Keratinocyte (primary cell): ENCODE data around the gene RETREG1. TPM values are rescaled to one million over a fixed set of nuclear protein-coding genes. Genes with fewer than 3 reads are reported as not detected.

Source experiments
- DNase-seq: peaks from one replicate; pipeline ENCODE4 v3.0.0-alpha.2; 2011; ENCODE audit warnings: low read depth, missing footprints, low spot score
- FAIRE-seq: peaks from 2 replicates; lab custom pipeline; 2011; peaks lifted over from hg19 to GRCh38; lab: Jason Lieb, UNC
- H2AFZ ChIP-seq: 2 replicates; pipeline ENCODE4 v1.6.0; 2012; ENCODE audit warnings: low read length, control low read depth, inconsistent platforms; ENCODE audit not compliant: control insufficient read depth
- H3K27ac ChIP-seq: 2 replicates; pipeline ENCODE4 v1.5.1; 2011; ENCODE audit warnings: low read length; ENCODE audit not compliant: control insufficient read depth, insufficient read depth
- H3K27me3 ChIP-seq: 3 replicates; pipeline ENCODE4 v1.6.0; 2011; ENCODE audit warnings: low read length; ENCODE audit not compliant: control insufficient read depth, insufficient read depth; ENCODE audit errors: extremely low read depth
- H3K36me3 ChIP-seq, 2 experiments: 2 replicates in 1 of 2; 3 replicates in 1 of 2; pipeline ENCODE4 v1.5.1; 2011; ENCODE audit warnings: low read length in 2 of 2, mild to moderate bottlenecking in 1 of 2; ENCODE audit not compliant: control insufficient read depth in 2 of 2, insufficient read depth in 2 of 2; ENCODE audit errors: extremely low read depth in 1 of 2
- H3K4me1 ChIP-seq: 3 replicates; pipeline ENCODE4 v1.5.1; 2011; ENCODE audit warnings: low read length; ENCODE audit not compliant: control insufficient read depth, insufficient read depth; ENCODE audit errors: extremely low read depth
- H3K4me2 ChIP-seq: 3 replicates; pipeline ENCODE4 v1.6.0; 2011; ENCODE audit warnings: low read depth, low read length; ENCODE audit not compliant: control insufficient read depth, insufficient read depth; ENCODE audit errors: extremely low read depth
- H3K4me3 ChIP-seq, 3 experiments: fragments of 200-600 bp in 1 of 3; sonication (generic) in 1 of 3; 2 replicates in 2 of 3; 3 replicates in 1 of 3; pipeline ENCODE4 v1.5.1; 2011 to 2016; ENCODE audit warnings: low read length in 3 of 3, mild to moderate bottlenecking in 3 of 3, control low read depth in 2 of 3, inconsistent platforms in 1 of 3, low read depth in 1 of 3, mixed read lengths in 1 of 3, mixed run types in 1 of 3, moderate library complexity in 1 of 3; ENCODE audit not compliant: control insufficient read depth in 2 of 3, insufficient read depth in 2 of 3; ENCODE audit errors: extremely low read depth in 1 of 3
- H3K79me2 ChIP-seq: 2 replicates; pipeline ENCODE4 v1.6.0; 2012; ENCODE audit warnings: low read length; ENCODE audit not compliant: control insufficient read depth, insufficient read depth
- H3K9ac ChIP-seq: 3 replicates; pipeline ENCODE4 v1.6.0; 2011; ENCODE audit warnings: low read length; ENCODE audit not compliant: control insufficient read depth, insufficient read depth; ENCODE audit errors: extremely low read depth
- H3K9me1 ChIP-seq: 3 replicates; pipeline ENCODE4 v1.6.0; 2011; ENCODE audit warnings: low read length; ENCODE audit not compliant: control insufficient read depth, insufficient read depth; ENCODE audit errors: extremely low read depth
- H3K9me3 ChIP-seq: 2 replicates; pipeline ENCODE4 v1.5.1; 2012; ENCODE audit warnings: low read depth, low read length; ENCODE audit not compliant: control insufficient read depth
- H4K20me1 ChIP-seq: 3 replicates; pipeline ENCODE4 v1.6.0; 2011; ENCODE audit warnings: low read length; ENCODE audit not compliant: control insufficient read depth, insufficient read depth; ENCODE audit errors: extremely low read depth
- CTCF ChIP-seq, 3 experiments: IDR thresholded peaks in 1 of 3; conservative IDR thresholded peaks in 1 of 3; optimal IDR thresholded peaks in 1 of 3; 2 replicates in 2 of 3; 3 replicates in 1 of 3; pipeline versions ENCODE3 to v1.5.1; 2011; ENCODE audit warnings: low read length in 3 of 3, mild to moderate bottlenecking in 3 of 3, moderate library complexity in 2 of 3, control low read depth in 1 of 3, inconsistent platforms in 1 of 3; ENCODE audit not compliant: insufficient read depth in 2 of 3; ENCODE audit errors: extremely low read depth in 1 of 3
- EZH2 ChIP-seq: IDR thresholded peaks from one replicate; pipeline ENCODE4 v1.6.1; 2012; ENCODE audit warnings: inconsistent platforms, mild to moderate bottlenecking, low read length, moderate library complexity
- dilution Hi-C: fragments of 300-500 bp; cut with MboI; formaldehyde crosslinking; loops from one replicate; pipeline ENCODE4 v1.7.0; 2020; ENCODE audit warnings: low sequenced_read_pairs; ENCODE audit not compliant: extremely low pct_ligation_motif_present
- polyA plus RNA-seq, 5 experiments: library from polyadenylated mRNA; depleted of rRNA in 3 of 5; stranded (reverse) in 3 of 5; stranded (forward) in 1 of 5; unstranded in 1 of 5; fragments of >200 nt; gene quantifications; 1 replicate in 1 of 5; 2 replicates in 3 of 5; 3 replicates in 1 of 5; pipeline versions ENCODE4 v1.2.1 to v1.2.3, GENCODE V29; 2011 to 2012; ENCODE audit warnings: missing spikeins in 2 of 5, low read depth in 1 of 5, low replicate concordance in 1 of 5

Gene RETREG1
- polyA plus RNA-seq, 1 donor (not counting 4 experiments of a cell fraction or from before 2014, with no cell fraction given), result 7.4 TPM

GRCh38 chr5:16617274-16617968, 624 bp upstream of the RETREG1 start:
- H3K4me2 ChIP-seq, result peak overlapping the region; percentile 87
- no peaks in the 10 kb centered on the region for H3K9me3 ChIP-seq
- H3K79me2 ChIP-seq, result no peaks in the 10 kb centered on the region
- peaks cover 7% of the 10 kb centered on the region for H3K4me1 ChIP-seq
- no peaks in the 10 kb centered on the region for H3K9me1 ChIP-seq
- H4K20me1 ChIP-seq, result no peaks in the 10 kb centered on the region
- H3K4me3 ChIP-seq, result peak overlapping the region in 1 of 3 experiments; percentile 19
- dilution Hi-C loops, result no loop called here
- H3K27ac ChIP-seq, result no peak overlapping the region
- TF ChIP-seq CTCF (optimal IDR thresholded peaks at IDR 0.05 in 1 of 3, IDR thresholded peaks at IDR 0.05 in 1 of 3, conservative IDR thresholded peaks at IDR 0.05 in 1 of 3; ENCODE audit: extremely low read depth in 1 of 3, insufficient read depth in 2 of 3, low read length in 3 of 3) (no peak), EZH2 (no peak)
- H3K9ac ChIP-seq, result no peak overlapping the region
- no peaks in the 10 kb centered on the region for H3K36me3 ChIP-seq
- DNase-seq, result no peak
- no peak for FAIRE-seq
- no peak overlapping the region for H2AFZ ChIP-seq
- peaks cover 16% of the 10 kb centered on the region for H3K27me3 ChIP-seq

DNA sequence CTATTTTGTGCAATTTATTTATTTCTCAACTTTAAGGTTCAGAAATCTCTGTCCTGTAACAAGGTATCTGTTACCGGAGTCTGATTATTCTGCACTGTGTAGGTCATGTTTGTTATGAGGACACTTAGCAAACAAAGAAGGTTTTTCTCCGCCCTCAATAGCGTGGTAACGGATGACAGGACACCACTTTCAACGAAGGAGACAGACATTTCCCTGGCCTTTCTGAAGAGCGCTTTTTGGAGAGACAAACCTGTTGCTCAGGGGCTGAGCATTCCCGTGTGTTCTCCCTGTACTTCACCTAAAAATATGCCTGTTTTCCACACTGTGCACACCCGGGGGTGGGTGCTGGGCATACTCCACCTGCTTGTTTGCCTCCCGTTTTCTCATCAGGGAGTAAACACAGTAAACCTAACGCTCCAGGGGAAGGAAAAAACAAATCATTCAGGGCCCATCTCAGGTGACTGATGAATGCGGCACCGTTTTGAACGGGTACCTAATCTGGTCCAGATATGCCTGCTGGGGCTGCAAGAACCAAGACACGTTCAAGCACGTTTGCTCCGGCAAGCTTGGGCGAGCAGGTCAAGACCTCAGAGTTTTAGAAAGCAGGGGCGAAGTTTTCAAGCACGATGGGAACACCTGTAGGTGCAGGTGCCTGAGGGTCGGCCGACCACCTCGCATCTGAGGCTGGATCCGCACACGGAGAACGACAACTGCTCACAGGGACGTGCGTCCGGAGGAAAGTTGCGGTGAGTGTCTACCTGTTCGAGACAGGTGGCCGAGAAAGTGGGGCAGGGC, 859 bp downstream of the RETREG1 start:
- Histone ChIP-seq H3K36me3 (no peaks in the 10 kb centered on the region), H3K4me1 (peaks cover 7% of the 10 kb centered on the region), H3K4me2 (peak overlapping the region; percentile 87), H2AFZ (peak overlapping the region; percentile 65), H3K27ac (no peak overlapping the region), H3K79me2 (no peaks in the 10 kb centered on the region), H3K27me3 (peaks cover 16% of the 10 kb centered on the region), H3K9me3 (no peaks in the 10 kb centered on the region), H3K4me3 (peak overlapping the region; percentile 43 to 67 (median 61)), H3K9me1 (no peaks in the 10 kb centered on the region), H4K20me1 (no peaks in the 10 kb centered on the region), H3K9ac (no peak overlapping the region)
- no peak for FAIRE-seq
- TF ChIP-seq CTCF (optimal IDR thresholded peaks at IDR 0.05 in 1 of 3, IDR thresholded peaks at IDR 0.05 in 1 of 3, conservative IDR thresholded peaks at IDR 0.05 in 1 of 3; ENCODE audit: extremely low read depth in 1 of 3, insufficient read depth in 2 of 3, low read length in 3 of 3) (no peak), EZH2 (no peak)
- dilution Hi-C loops, result no loop called here
- no peak for DNase-seq
